H1 (cell line): Measurements from ENCODE around the gene MMEL1. TPM values are rescaled to one million over a fixed set of nuclear protein-coding genes. Genes with fewer than 3 reads are reported as not detected.

Experiments
- CTCF ChIA-PET: fragments of 300-600 bp; sonication (Branson Sonifier 250); formaldehyde crosslinking; loops from one replicate; lab custom pipeline; 2021; ENCODE audit not compliant: partially characterized antibody; lab: Charles Lee
- POLR2A ChIA-PET: fragments of 300-600 bp; sonication (Branson Sonifier 250); formaldehyde crosslinking; loops from one replicate; lab custom pipeline; 2021; ENCODE audit warnings: inconsistent platforms; ENCODE audit not compliant: partially characterized antibody; lab: Charles Lee
- DNase-seq, 2 experiments: peaks; one replicate each; pipeline versions ENCODE4 v3.0.0 to v3.0.0-alpha.2; 2010 to 2022; ENCODE audit warnings: low spot score in 2 of 2, low read depth in 1 of 2, mixed read lengths in 1 of 2
- FAIRE-seq: peaks from 2 replicates; lab custom pipeline; 2011; peaks lifted over from hg19 to GRCh38; lab: Jason Lieb, UNC
- H2AFZ ChIP-seq: 2 replicates; pipeline ENCODE4 v1.8.1; 2012; ENCODE audit warnings: low read length, inconsistent platforms
- H2AK5ac ChIP-seq: 2 replicates; pipeline ENCODE4 v1.6.1; 2013; ENCODE audit warnings: low read depth, low read length
- H2BK120ac ChIP-seq: replicated peaks from 2 replicates; pipeline ENCODE3; 2013; ENCODE audit warnings: low read depth, low read length, inconsistent platforms
- H2BK12ac ChIP-seq: 2 replicates; pipeline ENCODE4 v1.6.1; 2013; ENCODE audit warnings: low read depth, low read length
- H2BK15ac ChIP-seq: 2 replicates; pipeline ENCODE4 v1.6.1; 2013; ENCODE audit warnings: low read length
- H2BK20ac ChIP-seq: 2 replicates; pipeline ENCODE4 v1.6.1; 2013; ENCODE audit warnings: low read length
- H2BK5ac ChIP-seq: 2 replicates; pipeline ENCODE4 v1.6.1; 2013; ENCODE audit warnings: low read depth, low read length
- H3K14ac ChIP-seq: 2 replicates; pipeline ENCODE4 v1.6.1; 2013; ENCODE audit warnings: inconsistent platforms; ENCODE audit not compliant: insufficient read length
- H3K18ac ChIP-seq: 2 replicates; pipeline ENCODE4 v1.6.1; 2013; ENCODE audit warnings: low read length; ENCODE audit errors: extremely low read depth
- H3K23ac ChIP-seq: 2 replicates; pipeline ENCODE4 v1.6.1; 2013; ENCODE audit warnings: inconsistent platforms; ENCODE audit not compliant: insufficient read length
- H3K23me2 ChIP-seq: 2 replicates; pipeline ENCODE4 v1.6.1; 2013; ENCODE audit warnings: low read depth, low read length
- H3K27ac ChIP-seq: 2 replicates; pipeline ENCODE4 v1.6.1; 2011; ENCODE audit warnings: low read depth, low read length, inconsistent platforms
- H3K27me3 ChIP-seq, 4 experiments: replicated peaks in 1 of 4; 1 replicate in 1 of 4; 2 replicates in 3 of 4; pipeline versions ENCODE4 v1.6.1 to v1.8.1; 2011 to 2013; ENCODE audit warnings: low read length in 3 of 4, mild to moderate bottlenecking in 3 of 4, inconsistent platforms in 2 of 4, mixed read lengths in 2 of 4, moderate library complexity in 1 of 4; ENCODE audit not compliant: control insufficient read depth in 3 of 4, insufficient read depth in 3 of 4; ENCODE audit errors: extremely low read depth in 1 of 4
- H3K36me3 ChIP-seq, 4 experiments: 2 replicates each; pipeline versions ENCODE4 v1.6.1 to v1.8.1; 2011 to 2013; ENCODE audit warnings: mild to moderate bottlenecking in 4 of 4, low read length in 3 of 4, moderate library complexity in 2 of 4, control low read depth in 1 of 4, inconsistent platforms in 1 of 4; ENCODE audit not compliant: insufficient read depth in 4 of 4, control insufficient read depth in 2 of 4
- H3K4ac ChIP-seq: replicated peaks from 2 replicates; pipeline ENCODE3; 2013; ENCODE audit warnings: low read length, low read depth, mixed read lengths, inconsistent platforms; ENCODE audit not compliant: insufficient read length
- H3K4me1 ChIP-seq, 4 experiments: replicated peaks in 1 of 4; 1 replicate in 1 of 4; 2 replicates in 3 of 4; pipeline versions ENCODE4 v1.6.1 to v1.8.1; 2011 to 2013; ENCODE audit warnings: low read length in 3 of 4, inconsistent platforms in 2 of 4, mixed read lengths in 1 of 4; ENCODE audit not compliant: insufficient read depth in 4 of 4, control insufficient read depth in 3 of 4
- H3K4me2 ChIP-seq, 2 experiments: 2 replicates each; pipeline versions ENCODE4 v1.6.1 to v1.8.1; 2011 to 2013; ENCODE audit warnings: low read depth in 2 of 2, low read length in 2 of 2, control low read depth in 1 of 2, inconsistent platforms in 1 of 2, mild to moderate bottlenecking in 1 of 2; ENCODE audit not compliant: insufficient read depth in 1 of 2
- H3K4me3 ChIP-seq, 4 experiments: fragments of 200-600, 300-600 bp in 1 of 4; sonication (generic), shearing (Covaris generic), sonication (Bioruptor Twin) in 1 of 4; 2 replicates each; pipeline versions ENCODE4 v1.5.1 to v1.8.1; 2011 to 2016; ENCODE audit warnings: low read length in 4 of 4, low read depth in 3 of 4, control low read depth in 2 of 4, inconsistent platforms in 2 of 4, mild to moderate bottlenecking in 2 of 4, mixed read lengths in 1 of 4, moderate library complexity in 1 of 4; ENCODE audit not compliant: insufficient read depth in 2 of 4; ENCODE audit errors: extremely low read depth in 1 of 4
- H3K56ac ChIP-seq: replicated peaks from 2 replicates; pipeline ENCODE3; 2013; ENCODE audit warnings: low read depth, mild to moderate bottlenecking, mixed read lengths, low read length, inconsistent platforms; ENCODE audit not compliant: insufficient read length
- H3K79me1 ChIP-seq: 2 replicates; pipeline ENCODE4 v1.6.1; 2013; ENCODE audit warnings: low read depth, low read length, control low read depth
- H3K79me2 ChIP-seq, 2 experiments: 2 replicates each; pipeline versions ENCODE4 v1.6.1 to v1.8.1; 2012 to 2013; ENCODE audit warnings: low read length in 2 of 2, mild to moderate bottlenecking in 2 of 2, inconsistent platforms in 1 of 2; ENCODE audit not compliant: insufficient read depth in 2 of 2, control insufficient read depth in 1 of 2
- H3K9ac ChIP-seq, 4 experiments: replicated peaks in 1 of 4; 1 replicate in 1 of 4; 2 replicates in 3 of 4; pipeline versions ENCODE4 v1.6.1 to v1.8.1; 2011 to 2013; ENCODE audit warnings: low read depth in 3 of 4, low read length in 3 of 4, control low read depth in 2 of 4, mild to moderate bottlenecking in 2 of 4, moderate library complexity in 2 of 4, inconsistent platforms in 1 of 4; ENCODE audit errors: extremely low read depth in 1 of 4
- H3K9me3 ChIP-seq, 2 experiments: 2 replicates each; pipeline versions ENCODE4 v1.6.1 to v1.8.1; 2012 to 2013; ENCODE audit warnings: mild to moderate bottlenecking in 2 of 2, moderate library complexity in 2 of 2, control low read depth in 1 of 2, inconsistent platforms in 1 of 2, low read depth in 1 of 2, low read length in 1 of 2, mixed read lengths in 1 of 2; ENCODE audit not compliant: insufficient read depth in 2 of 2
- H4K20me1 ChIP-seq, 2 experiments: replicated peaks in 1 of 2; 2 replicates each; pipeline versions ENCODE3 to v1.8.1; 2011 to 2013; ENCODE audit warnings: inconsistent platforms in 2 of 2, low read length in 2 of 2, mild to moderate bottlenecking in 1 of 2; ENCODE audit not compliant: insufficient read depth in 2 of 2, control insufficient read depth in 1 of 2
- H4K5ac ChIP-seq: 2 replicates; pipeline ENCODE4 v1.6.1; 2013; ENCODE audit warnings: low read length, low read depth, mixed read lengths, inconsistent platforms; ENCODE audit not compliant: insufficient read length
- H4K8ac ChIP-seq: 2 replicates; pipeline ENCODE4 v1.8.0; 2013; ENCODE audit warnings: mild to moderate bottlenecking, moderate library complexity, low read length, inconsistent platforms; ENCODE audit not compliant: insufficient read depth; ENCODE audit errors: extremely low read depth
- H4K91ac ChIP-seq: replicated peaks from 2 replicates; pipeline ENCODE3; 2013; ENCODE audit warnings: low read length, mixed read lengths, inconsistent platforms; ENCODE audit not compliant: insufficient read length
- BCL11A ChIP-seq, 2 experiments: IDR thresholded peaks; one replicate each; pipeline ENCODE4 v1.6.1; 2011; ENCODE audit warnings: low read depth in 2 of 2, low read length in 2 of 2, mild to moderate bottlenecking in 2 of 2
- BRCA1 ChIP-seq: IDR thresholded peaks from 2 replicates; pipeline ENCODE4 v1.6.1; 2012; ENCODE audit warnings: low read depth, low read length, improper control_type of control experiment
- CEBPB ChIP-seq: IDR thresholded peaks from 2 replicates; pipeline ENCODE4 v1.6.1; 2012; ENCODE audit warnings: low read depth, low read length
- CREB1 ChIP-seq: IDR thresholded peaks from 2 replicates; pipeline ENCODE4 v1.6.1; 2012; ENCODE audit warnings: inconsistent platforms
- CTBP2 ChIP-seq: IDR thresholded peaks from 2 replicates; pipeline ENCODE4 v1.7.0; 2011; ENCODE audit warnings: borderline replicate concordance, mild to moderate bottlenecking, moderate library complexity, mixed read lengths, low read length; ENCODE audit not compliant: insufficient read depth, insufficient read length
- EZH2 ChIP-seq: fragments of 200-600 bp; sonication (generic); IDR thresholded peaks from 2 replicates; pipeline ENCODE4 v1.7.1; 2012; ENCODE audit warnings: low read depth, mild to moderate bottlenecking, moderate library complexity, low read length, inconsistent platforms; ENCODE audit not compliant: severe bottlenecking
- FOSL1 ChIP-seq: IDR thresholded peaks from 2 replicates; pipeline ENCODE4 v1.6.1; 2011; ENCODE audit warnings: mild to moderate bottlenecking, low read depth, low read length, moderate library complexity; ENCODE audit not compliant: insufficient read depth
- KDM5A ChIP-seq: fragments of 200-600 bp; IDR thresholded peaks from 2 replicates; pipeline ENCODE4 v1.7.1; 2012; ENCODE audit warnings: mild to moderate bottlenecking, low read length, inconsistent platforms, mixed read lengths
- NANOG ChIP-seq: IDR thresholded peaks from 2 replicates; pipeline ENCODE4 v1.6.1; 2011; ENCODE audit warnings: low read length, low read depth, mild to moderate bottlenecking, inconsistent platforms; ENCODE audit not compliant: insufficient read depth, poor library complexity, severe bottlenecking
- PHF8 ChIP-seq: fragments of 200-600 bp; sonication (generic); conservative IDR thresholded peaks from 2 replicates; pipeline ENCODE4 v1.7.1; 2012; ENCODE audit warnings: low read depth, mild to moderate bottlenecking, inconsistent platforms, low read length, moderate library complexity
- SIN3A ChIP-seq, 2 experiments: IDR thresholded peaks in 1 of 2; conservative IDR thresholded peaks in 1 of 2; 2 replicates each; pipeline ENCODE4 v1.6.1; 2011 to 2012; ENCODE audit warnings: low read length in 2 of 2, improper control_type of control experiment in 1 of 2, low read depth in 1 of 2, mild to moderate bottlenecking in 1 of 2
- TAF7 ChIP-seq: optimal IDR thresholded peaks from 2 replicates; pipeline ENCODE3; 2011; ENCODE audit warnings: low read depth, mild to moderate bottlenecking, inconsistent platforms, low read length, moderate library complexity, borderline replicate concordance
- WGBS, 2 experiments: shearing (Covaris generic) in 1 of 2; methylation state at CpG; one replicate each; pipeline versions ENCODE4 v1.1.6 to v1.1.7; 2013 to 2015; ENCODE audit warnings: low lambda C conversion rate in 2 of 2, mixed read lengths in 2 of 2, inconsistent platforms in 1 of 2, low coverage in 1 of 2, missing lambda C conversion rate in 1 of 2; ENCODE audit not compliant: insufficient replicate concordance in 2 of 2, insufficient coverage in 1 of 2, insufficient read length in 1 of 2; ENCODE audit errors: extremely low coverage in 1 of 2, missing lambda C conversion rate in 1 of 2; 5-methylcytosine and 5-hydroxymethylcytosine counted together
- polyA plus RNA-seq, 7 experiments: library from polyadenylated mRNA; depleted of rRNA in 3 of 7; stranded (reverse) in 5 of 7; unstranded in 2 of 7; fragments of >200 nt in 5 of 7; fragments of 200-250 nt in 2 of 7; gene quantifications; 1 replicate in 5 of 7; 2 replicates in 1 of 7; 4 replicates in 1 of 7; pipeline versions ENCODE4 v1.2.1 to v1.2.3, GENCODE V29; 2011 to 2013; ENCODE audit warnings: missing spikeins in 2 of 7, mixed read lengths in 2 of 7
- total RNA-seq: library from RNA; stranded (reverse); fragmentation: NEBNext Ultra II Directional; extraction: Animal tissue kit (Norgen Biotek cat#: 25700); gene quantifications from 2 replicates; pipeline ENCODE4 v1.2.1, GENCODE V29; 2021
- TF ChIP-seq, protein P1 (sequence below): IDR thresholded peaks from 2 replicates; pipeline ENCODE4 v1.6.1; 2012; ENCODE audit warnings: inconsistent platforms

MMEL1 gene
- total and polyA plus RNA-seq, 2 of the 8 experiments (the other 6 are each of a cell fraction or from before 2014, with no cell fraction given), result 0.91 to 1.7 TPM

DNA sequence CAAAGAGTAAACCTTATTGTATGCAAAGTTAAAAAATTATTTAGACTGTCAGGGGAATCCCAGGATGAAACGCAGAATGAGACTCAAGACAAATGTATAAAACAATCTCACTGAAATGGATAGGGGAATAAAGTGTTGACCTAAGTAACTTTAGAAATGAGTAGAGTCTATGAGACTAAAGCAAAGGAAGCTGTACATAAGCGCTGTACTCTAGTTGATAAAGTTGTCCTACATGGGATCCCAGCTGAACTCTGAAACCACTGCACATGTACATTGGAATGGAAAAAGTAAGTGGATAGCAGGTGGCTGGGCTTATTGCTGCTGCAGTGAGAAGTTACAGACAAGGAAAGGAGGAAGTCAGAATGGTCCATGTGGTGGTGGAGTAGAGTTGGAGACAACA lies 18.7 kb downstream of the MMEL1 start:
- H2BK12ac ChIP-seq, result no peak overlapping the region
- no peak overlapping the region for H2AK5ac ChIP-seq
- H3K79me1 ChIP-seq, result no peaks in the 10 kb centered on the region
- H3K18ac ChIP-seq, result no peak overlapping the region
- H3K23me2 ChIP-seq, result no peaks in the 10 kb centered on the region
- H4K91ac ChIP-seq, result no peak overlapping the region
- CTCF ChIA-PET, result interaction anchor here (0.7 to 1.2 kb wide), 3 partner anchors 11 to 810 kb away, joined by 3 read pairs; no protein-coding TSS in a partner anchor
- POLR2A ChIA-PET, result no interaction called here
- H4K20me1 ChIP-seq, result no peaks in the 10 kb centered on the region
- DNase-seq (no peak), FAIRE-seq (no peak)
- no peak overlapping the region for H2BK5ac ChIP-seq
- H3K9me3 ChIP-seq, result peaks cover 3 to 12% of the 10 kb centered on the region in 2 experiments
- WGBS, 2 experiments, result 88% methylated on average over 2 of the region's 2 CpGs; no CpG with 5 or more reads in 1 of the 2 experiments
- H3K27me3 ChIP-seq, result peaks cover 0 to 3% (median 0%) of the 10 kb centered on the region in 4 experiments; a peak in 2 of 7 replicates
- H4K5ac ChIP-seq, result no peak overlapping the region
- no peak overlapping the region for H3K14ac ChIP-seq
- no peak overlapping the region for H3K9ac ChIP-seq
- H3K23ac ChIP-seq, result no peak overlapping the region
- no peak overlapping the region for H4K8ac ChIP-seq
- H3K4me3 ChIP-seq, result no peak overlapping the region
- no peak overlapping the region for H2BK15ac ChIP-seq
- H2AFZ ChIP-seq, result no peak overlapping the region
- H3K4me2 ChIP-seq, result no peak overlapping the region
- no peaks in the 10 kb centered on the region for H3K36me3 ChIP-seq
- no peak overlapping the region for H2BK20ac ChIP-seq
- H3K79me2 ChIP-seq, result no peaks in the 10 kb centered on the region
- no peak overlapping the region for H3K4ac ChIP-seq
- peaks cover 0 to 3% (median 1%) of the 10 kb centered on the region in 4 experiments; a peak in 3 of 7 replicates for H3K4me1 ChIP-seq
- H3K56ac ChIP-seq, result no peak overlapping the region
- no peak overlapping the region for H2BK120ac ChIP-seq
- H3K27ac ChIP-seq, result no peak overlapping the region
- TF ChIP-seq KDM5A (no peak), PHF8 (no peak), CTBP2 (no peak), TAF7 (no peak), BCL11A (IDR thresholded peaks at IDR 0.05; ENCODE audit: low read depth in 2 of 2, low read length in 2 of 2) (no peak), CREB1 (no peak), NANOG (no peak), CEBPB (no peak), BRCA1 (no peak), EZH2 (no peak), FOSL1 (no peak), SIN3A (conservative IDR thresholded peaks at IDR 0.05 in 1 of 2, IDR thresholded peaks at IDR 0.05 in 1 of 2; ENCODE audit: low read depth in 1 of 2, low read length in 2 of 2) (no peak)
- TF ChIP-seq, protein P1, sequence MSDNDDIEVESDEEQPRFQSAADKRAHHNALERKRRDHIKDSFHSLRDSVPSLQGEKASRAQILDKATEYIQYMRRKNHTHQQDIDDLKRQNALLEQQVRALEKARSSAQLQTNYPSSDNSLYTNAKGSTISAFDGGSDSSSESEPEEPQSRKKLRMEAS, result no peak
